WERI-Rb-1 (cell line): ENCODE data around the gene DBNDD1.

Experiments used
- DNase-seq: peaks from one replicate; pipeline ENCODE4 v3.0.0-alpha.2; 2020
- H3K27ac ChIP-seq: fragments of 250-450 bp; sonication (Bioruptor Pico); 2 replicates; pipeline ENCODE4 v1.5.1; 2020; ENCODE audit warnings: mild to moderate bottlenecking, moderate library complexity
- H3K27me3 ChIP-seq: fragments of 250-450 bp; sonication (Bioruptor Pico); 2 replicates; pipeline ENCODE4 v1.5.1; 2021; ENCODE audit warnings: mild to moderate bottlenecking, low read depth, moderate library complexity; ENCODE audit not compliant: insufficient read depth, severe bottlenecking
- H3K36me3 ChIP-seq: fragments of 250-450 bp; sonication (Bioruptor Pico); 2 replicates; pipeline ENCODE4 v1.5.1; 2020; ENCODE audit warnings: mild to moderate bottlenecking, moderate library complexity
- H3K4me3 ChIP-seq: 2 replicates; pipeline ENCODE4 v1.5.1; 2011; ENCODE audit warnings: low read depth, mild to moderate bottlenecking, control low read depth, low read length
- H3K9me3 ChIP-seq: fragments of 250-450 bp; sonication (Bioruptor Pico); 2 replicates; pipeline ENCODE4 v1.5.1; 2021; ENCODE audit warnings: mild to moderate bottlenecking, moderate library complexity; ENCODE audit not compliant: severe bottlenecking
- TF ChIP-seq, protein P1 (sequence below): IDR thresholded peaks from 2 replicates; pipeline ENCODE4 v1.5.1; 2011; ENCODE audit warnings: low read depth, mild to moderate bottlenecking, control low read depth, inconsistent platforms, low read length

DBNDD1 gene

DNA sequence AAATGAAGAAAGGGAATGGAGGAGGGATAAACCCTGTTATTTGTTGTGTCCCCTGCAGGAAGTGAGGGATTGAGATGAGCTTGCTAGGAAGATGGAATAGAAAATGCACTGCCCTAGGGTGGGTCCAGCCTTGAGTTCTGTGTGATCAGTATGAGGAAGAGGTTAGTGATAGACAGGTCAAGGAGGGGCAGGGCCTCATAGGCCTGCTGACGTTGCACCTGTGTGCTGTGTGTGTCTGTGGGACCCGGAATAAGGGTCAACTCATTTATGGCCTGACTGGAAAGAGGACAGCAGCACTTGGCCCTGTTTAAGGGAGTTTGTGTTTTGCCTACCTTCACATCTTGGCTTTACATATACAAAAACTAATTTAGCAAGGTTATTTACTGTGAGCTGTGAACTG lies 44.4 kb downstream of the DBNDD1 start:
- no peaks in the 10 kb centered on the region for H3K27me3 ChIP-seq
- H3K4me3 ChIP-seq, result no peak overlapping the region
- no peaks in the 10 kb centered on the region; the same call in 1 of the 2 replicates for H3K36me3 ChIP-seq
- H3K27ac ChIP-seq, result no peak overlapping the region
- TF ChIP-seq, protein P1, sequence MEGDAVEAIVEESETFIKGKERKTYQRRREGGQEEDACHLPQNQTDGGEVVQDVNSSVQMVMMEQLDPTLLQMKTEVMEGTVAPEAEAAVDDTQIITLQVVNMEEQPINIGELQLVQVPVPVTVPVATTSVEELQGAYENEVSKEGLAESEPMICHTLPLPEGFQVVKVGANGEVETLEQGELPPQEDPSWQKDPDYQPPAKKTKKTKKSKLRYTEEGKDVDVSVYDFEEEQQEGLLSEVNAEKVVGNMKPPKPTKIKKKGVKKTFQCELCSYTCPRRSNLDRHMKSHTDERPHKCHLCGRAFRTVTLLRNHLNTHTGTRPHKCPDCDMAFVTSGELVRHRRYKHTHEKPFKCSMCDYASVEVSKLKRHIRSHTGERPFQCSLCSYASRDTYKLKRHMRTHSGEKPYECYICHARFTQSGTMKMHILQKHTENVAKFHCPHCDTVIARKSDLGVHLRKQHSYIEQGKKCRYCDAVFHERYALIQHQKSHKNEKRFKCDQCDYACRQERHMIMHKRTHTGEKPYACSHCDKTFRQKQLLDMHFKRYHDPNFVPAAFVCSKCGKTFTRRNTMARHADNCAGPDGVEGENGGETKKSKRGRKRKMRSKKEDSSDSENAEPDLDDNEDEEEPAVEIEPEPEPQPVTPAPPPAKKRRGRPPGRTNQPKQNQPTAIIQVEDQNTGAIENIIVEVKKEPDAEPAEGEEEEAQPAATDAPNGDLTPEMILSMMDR, result no peak
- DNase-seq, result no peak
- peaks cover 3% of the 10 kb centered on the region for H3K9me3 ChIP-seq

DNA sequence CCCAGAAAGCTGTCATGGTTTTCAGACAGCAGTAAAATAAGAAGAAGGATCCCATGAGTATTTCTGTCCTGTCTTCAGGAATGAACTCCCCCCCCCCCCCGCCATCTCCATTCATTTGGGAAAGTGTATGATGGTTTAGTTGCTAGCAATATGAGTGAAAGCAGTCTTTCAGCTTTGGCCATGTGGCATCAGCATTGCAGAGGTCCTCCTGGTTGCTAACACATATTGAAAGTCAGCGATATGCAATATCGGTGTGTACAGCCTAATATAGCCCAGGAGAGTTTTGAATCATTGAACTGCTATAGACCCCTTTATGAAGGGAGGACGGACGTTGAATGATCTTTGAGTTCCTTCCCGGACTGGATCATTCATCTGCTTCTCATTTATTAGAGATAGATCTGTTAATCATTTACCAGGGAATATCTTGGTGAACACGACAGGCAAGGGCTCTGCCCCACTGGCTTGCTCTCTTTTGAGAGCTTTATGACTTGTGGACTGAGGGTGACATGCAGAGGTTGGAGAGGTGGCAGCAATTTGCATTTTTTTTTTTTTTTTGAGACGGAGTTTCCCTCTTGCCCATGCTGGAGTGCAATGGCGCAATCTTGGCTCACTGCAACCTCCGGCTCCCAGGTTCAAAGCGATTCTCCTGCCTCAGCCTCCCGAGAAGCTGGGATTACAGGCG lies 45.5 kb downstream of the DBNDD1 start:
- no peaks in the 10 kb centered on the region; the same call in 1 of the 2 replicates for H3K36me3 ChIP-seq
- TF ChIP-seq, protein P1, result no peak
- DNase-seq, result no peak
- H3K27me3 ChIP-seq, result no peaks in the 10 kb centered on the region
- peak overlapping the region; percentile 70 for H3K4me3 ChIP-seq
- peaks cover 3% of the 10 kb centered on the region for H3K9me3 ChIP-seq
- H3K27ac ChIP-seq, result no peak overlapping the region; the same call in 1 of the 2 replicates

DNA sequence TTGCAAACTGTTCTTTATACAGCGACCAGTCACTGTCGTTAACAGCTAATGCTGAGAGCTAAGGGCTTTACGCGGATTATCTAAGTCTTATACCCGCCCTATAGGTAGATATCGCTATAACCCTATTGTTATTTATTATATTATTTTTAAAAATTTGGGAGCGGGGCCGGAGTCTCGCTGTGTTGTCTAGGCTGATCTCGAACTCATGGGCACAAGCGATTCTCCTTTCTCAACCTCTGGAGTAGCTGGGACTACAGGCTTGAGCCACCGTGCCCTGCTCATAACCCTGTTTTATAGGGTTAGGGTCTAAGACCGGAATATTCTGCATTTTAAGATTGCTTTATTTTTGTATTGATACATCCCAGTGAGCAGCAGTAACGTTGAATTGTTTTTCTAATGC lies 46.0 kb downstream of the DBNDD1 start:
- Histone ChIP-seq H3K9me3 (peaks cover 3% of the 10 kb centered on the region), H3K36me3 (no peaks in the 10 kb centered on the region; the same call in 1 of the 2 replicates), H3K4me3 (peak overlapping the region; percentile 70), H3K27me3 (no peaks in the 10 kb centered on the region), H3K27ac (peak overlapping the region; percentile 98)
- no peak for DNase-seq
- TF ChIP-seq, protein P1, result no peak

DNA sequence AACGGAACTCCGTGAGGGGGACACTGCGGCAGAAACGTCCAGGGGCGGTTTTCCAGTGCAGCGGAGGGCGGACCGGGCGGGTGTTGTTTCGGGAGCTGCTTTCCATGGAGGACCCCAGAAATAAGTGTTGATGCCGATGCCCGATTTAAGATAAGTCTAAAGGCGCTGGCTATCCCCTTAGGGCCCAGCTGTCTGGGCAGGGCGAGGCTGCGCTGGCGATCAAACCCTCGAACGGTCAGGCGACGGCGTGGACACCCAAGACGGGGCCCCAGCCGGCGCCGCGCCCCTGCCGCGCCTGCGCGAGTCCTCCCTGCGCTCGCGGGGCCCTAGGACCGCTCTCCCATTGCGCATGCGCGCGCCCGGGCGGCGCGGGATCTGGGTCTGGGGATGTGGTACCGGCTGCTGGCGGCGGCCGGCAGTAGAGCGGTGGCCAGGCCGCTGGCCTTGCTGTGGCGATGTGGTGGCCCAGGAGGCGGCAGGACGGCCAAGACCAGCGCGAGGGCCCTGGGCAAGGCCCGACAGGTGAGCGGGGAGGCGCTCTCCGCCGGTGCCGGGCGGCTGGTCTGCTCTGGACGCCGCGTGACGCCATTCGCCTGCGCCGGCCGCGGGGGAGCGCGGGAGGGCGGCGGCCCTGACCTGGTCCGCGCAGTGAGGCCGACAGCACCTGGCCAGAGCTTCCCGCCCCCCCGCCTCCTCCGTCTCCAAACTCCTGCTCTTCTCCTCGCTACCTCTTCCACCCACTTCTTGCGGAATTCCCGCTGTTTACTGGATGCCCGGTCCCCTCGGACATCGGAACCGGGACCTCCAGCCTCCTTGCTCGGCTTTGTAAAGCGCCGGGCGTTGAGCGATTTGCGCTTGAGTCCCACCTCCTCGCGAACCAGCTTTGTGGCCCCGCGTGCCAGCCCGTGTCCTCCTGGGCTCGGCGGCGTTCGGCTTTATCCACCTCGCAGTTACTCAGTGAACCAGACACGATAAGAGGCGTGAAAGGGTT lies 46.7 kb downstream of the DBNDD1 start:
- H3K9me3 ChIP-seq, result peaks cover 3% of the 10 kb centered on the region
- no peaks in the 10 kb centered on the region for H3K36me3 ChIP-seq
- peak overlapping the region; percentile 98 for H3K27ac ChIP-seq
- no peaks in the 10 kb centered on the region for H3K27me3 ChIP-seq
- peak; percentile 76 for DNase-seq
- TF ChIP-seq, protein P1, result no peak
- H3K4me3 ChIP-seq, result peak overlapping the region; percentile 70

DNA sequence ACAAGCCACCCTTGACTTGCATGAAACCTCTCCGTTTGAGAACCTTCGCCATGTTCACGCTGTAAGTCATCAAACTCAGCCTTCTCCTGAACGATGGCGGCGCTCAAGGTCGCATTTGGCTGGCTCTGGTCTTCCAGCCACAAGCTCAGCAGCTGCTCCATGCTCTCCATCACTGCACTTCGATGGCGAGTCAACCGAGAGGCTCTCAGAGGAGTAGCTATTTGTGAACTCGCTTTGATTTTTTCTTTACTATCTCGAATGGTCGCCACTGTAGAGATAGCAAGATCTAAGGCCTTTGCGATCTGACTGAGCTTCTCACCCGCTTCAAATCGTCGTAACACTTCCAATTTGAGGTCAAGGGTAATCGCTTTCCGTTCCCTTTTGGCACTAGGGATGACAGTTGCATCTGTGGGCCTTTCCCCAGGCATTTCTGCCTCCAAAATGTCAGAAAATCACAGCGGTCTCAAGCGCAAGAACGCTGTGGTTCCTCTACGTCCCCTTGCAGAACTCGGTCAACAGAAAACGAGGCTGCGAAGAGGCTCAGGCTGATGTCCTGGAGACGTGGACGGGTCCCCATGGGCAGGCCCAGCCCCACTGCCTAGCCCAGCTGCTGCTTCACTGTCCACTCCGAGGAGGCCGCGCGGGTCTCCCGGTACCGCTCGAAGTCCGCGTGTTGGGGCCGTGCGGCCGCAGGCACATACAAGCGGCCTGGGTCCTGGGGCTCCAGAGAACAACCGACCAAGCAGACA lies 47.6 kb downstream of the DBNDD1 start:
- H3K36me3 ChIP-seq, result no peaks in the 10 kb centered on the region
- H3K27ac ChIP-seq, result peak overlapping the region; percentile 98
- no peak for DNase-seq
- peak overlapping the region; percentile 26 for H3K4me3 ChIP-seq
- H3K9me3 ChIP-seq, result peaks cover 3% of the 10 kb centered on the region
- no peaks in the 10 kb centered on the region for H3K27me3 ChIP-seq
- TF ChIP-seq, protein P1, result no peak
